ENCODE results near the gene TEX53.

Gene TEX53

DNA sequence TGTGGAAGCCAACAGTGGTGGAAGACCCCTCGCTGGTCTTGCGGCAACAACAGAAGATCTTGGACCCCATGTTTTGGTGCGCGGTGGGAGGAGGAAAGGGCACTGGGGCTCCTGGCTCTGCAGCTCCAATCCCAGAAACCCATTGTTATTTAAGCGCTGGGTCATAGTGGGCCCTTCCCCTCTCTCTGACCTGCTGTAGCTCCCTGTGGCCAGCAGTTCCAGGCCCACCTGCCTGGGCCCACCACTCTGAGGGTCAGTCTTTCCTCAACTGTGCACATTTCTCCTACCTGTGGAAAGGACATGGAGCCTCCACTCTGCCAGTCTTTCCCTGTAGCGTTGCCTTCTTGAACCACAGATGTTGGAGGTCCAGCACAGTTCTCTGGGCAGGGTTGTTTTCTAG, at the start of gene TEX53:
TSS of gene TEX53 (minus strand) at position 101 of the 400 bp plus-strand sequence. CDS start at position 70, 31 bp downstream.
- no peak for DNase-seq (ENCODE audit: low read depth in 2 of 2)

DNA sequence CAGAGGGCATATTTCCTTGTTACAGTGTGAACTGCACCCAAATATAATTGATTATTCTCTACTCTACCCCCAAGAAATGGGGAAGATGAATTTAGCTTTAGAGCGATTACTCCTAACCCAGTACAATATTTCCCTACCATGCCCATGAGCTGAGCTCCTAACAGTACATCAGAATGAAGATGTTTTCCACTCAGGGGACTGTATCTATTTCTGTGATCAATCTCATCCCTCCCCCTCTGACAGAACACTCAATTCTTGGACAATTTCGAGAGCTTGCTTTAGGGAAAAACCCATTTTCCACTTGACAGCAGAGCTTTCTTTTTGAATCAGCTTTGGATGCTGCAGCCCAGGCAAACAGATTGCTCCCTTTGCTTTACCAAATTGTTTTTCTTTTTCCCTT, 49.1 kb upstream of the TEX53 start:
- no peak for DNase-seq (ENCODE audit: low read depth in 2 of 2)

DNA sequence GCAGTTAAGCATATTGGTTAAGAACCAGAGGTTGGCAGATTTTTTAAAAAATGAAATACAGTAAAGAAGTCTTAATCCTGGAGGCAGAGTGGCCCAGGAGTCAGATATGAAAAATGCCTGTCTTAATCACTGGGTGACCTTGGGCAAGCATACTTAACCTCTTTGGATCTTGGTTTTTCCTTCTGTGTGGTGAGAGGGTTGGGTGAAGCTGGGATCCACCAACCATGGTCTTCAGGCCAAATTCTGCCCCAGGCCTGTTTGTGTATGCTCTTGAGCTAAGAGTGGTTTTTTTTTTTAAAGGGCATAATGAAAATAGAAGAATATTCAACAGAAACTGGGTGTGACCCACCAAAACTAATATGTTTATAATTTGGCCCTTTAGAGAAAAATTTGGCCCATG, 44.4 kb upstream of the TEX53 start:
- no peak for DNase-seq (ENCODE audit: low read depth in 2 of 2)

DNA sequence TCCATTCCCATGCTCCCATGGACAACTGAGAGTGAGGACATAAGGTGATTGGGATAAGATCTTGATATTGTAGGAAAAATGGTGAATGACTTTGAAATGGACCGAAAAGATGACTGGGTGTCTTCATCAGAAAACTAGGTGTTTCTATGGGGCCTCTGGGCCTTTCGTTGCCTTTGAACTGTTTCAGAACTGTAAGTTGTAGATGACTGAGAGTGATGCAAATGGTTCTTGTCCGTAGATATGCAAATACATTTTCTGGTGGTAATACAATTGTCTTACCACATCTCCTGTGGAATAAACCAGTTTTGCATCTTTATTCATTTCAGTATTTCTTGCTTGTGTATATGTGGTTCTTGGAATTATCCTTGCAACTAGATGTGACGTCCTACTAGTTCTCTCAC, 40.3 kb upstream of the TEX53 start:
- DNase-seq (ENCODE audit: low read depth in 2 of 2) = no peak

DNA sequence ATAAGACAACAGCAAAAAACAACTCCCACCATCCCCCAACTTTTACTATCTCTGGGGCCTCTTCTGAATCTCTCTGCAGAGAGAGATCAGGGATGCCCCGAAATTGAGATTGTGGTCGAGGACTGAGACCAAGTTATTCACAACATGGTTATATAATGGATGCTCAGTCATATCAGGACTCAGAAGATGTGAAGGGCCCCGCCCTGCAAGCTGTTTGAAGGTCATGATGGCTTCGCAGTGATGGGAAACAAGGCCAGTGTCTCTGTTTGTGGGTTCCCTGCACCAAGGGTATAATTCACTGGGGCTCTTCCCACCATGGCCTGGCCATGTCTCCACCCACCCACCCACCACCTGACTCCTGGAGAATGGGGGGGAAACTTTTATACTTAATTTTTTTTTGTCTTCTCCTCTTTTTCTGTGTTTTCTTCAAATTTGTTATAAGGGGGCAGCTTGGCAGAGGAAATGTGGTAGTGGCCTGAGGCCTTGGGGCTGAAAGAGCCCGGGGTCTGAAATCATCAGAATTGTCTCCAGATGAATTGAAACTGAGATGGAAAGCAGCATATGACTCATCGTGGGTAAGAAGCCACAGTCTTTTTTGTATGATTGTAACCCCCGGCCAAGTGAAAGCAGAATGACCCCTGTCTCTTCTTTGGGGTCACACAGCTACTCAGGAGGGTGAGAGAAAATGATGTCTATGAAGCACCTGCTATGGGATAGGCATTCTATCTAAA, 39.4 kb upstream of the TEX53 start:
- no peak for DNase-seq (ENCODE audit: low read depth in 2 of 2)

DNA sequence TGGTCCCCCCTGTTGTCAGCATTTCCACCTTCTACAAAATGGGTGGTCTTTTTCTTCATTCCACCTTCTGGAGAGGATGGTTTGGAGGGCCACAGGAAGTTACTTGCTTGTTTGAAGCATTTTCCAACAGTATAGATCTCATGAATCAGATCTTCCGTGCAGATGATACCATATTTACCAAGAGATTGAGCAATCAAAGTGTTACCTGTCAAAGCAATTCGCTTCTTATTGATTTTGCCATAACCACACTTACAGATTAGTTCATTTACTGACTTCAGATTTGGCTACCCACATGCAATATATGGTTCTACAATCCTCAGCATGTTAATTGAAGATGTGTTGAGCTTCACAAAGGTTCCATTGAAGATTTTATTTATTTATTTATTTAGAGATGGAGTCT, 38.3 kb upstream of the TEX53 start:
- DNase-seq (ENCODE audit: low read depth in 2 of 2) = no peak

DNA sequence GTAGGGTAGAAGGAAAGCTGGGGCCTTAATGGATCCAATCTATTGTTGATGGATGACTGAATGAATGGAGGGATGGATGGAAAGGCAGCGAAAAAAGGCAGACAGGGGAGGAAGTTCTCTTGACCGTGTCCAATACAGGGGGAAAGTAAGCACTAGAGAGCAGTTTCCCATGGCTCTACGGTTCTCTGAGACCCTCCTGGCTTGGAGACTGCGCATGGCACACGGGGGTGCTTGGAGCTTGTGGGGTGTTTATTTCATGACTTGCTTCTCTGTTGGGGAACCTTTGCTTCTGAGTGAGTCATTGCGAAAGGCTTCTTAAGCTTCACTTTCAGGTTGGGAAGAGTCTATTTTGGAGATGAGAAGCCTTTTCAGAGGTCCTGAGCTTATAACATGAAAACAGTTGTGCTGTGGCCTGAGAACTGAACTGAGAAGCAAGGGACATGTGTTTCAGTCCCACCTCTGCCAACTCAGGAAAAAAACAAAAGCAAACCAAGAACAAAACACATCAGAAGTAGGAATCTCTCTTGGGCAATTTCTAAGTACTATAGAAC, 37.2 kb upstream of the TEX53 start:
- DNase-seq (ENCODE audit: low read depth in 2 of 2) = no peak

DNA sequence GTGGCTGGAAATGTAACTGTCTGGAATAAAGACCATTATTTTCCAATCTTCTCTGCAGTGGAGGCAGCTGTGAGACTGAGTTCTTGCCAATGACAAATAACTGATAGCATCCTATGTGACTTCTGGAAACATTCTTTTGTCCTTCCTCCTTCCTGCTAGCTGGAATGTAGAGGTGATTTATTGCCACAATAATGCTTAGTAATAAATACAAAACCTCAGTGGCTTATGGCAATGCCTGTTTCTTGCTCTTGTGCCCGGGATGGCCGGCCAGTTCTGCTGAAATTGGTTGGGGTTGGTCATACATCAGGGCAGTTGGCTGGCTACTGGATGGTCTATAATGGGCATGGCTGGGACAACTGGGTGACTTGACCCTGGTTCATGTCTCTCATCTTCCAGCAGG, 36.5 kb upstream of the TEX53 start:
- no peak for DNase-seq (ENCODE audit: low read depth in 2 of 2)

DNA sequence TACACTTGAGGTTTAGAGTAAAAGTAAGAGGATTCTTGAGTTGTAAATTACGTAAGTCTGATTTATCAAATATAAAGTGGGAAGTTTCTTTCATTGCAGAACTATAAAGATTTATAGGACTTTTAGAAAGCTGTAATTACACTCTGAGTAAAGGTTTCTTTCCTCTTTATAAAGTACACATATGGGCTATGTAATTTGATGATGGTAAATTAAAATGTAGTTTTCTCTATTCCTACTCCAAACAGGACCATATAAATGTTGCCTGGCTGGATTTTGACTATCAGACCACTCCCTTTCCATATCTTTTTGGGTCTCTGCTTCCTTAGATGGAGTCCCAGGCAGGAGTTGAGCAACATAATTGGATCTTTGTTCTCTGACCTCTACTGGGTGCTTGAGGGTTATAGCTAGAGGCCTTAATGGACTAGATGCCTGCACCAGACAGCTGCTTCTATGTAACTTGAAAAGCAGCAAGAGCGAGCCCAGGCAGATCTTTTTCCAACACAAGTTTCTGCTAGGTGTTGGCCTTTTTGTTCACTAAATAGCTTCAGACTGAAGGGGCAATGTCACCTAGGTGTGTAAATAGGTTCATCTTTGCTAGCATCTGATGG, 35.7 kb upstream of the TEX53 start:
- DNase-seq (ENCODE audit: low read depth in 2 of 2) = no peak

DNA sequence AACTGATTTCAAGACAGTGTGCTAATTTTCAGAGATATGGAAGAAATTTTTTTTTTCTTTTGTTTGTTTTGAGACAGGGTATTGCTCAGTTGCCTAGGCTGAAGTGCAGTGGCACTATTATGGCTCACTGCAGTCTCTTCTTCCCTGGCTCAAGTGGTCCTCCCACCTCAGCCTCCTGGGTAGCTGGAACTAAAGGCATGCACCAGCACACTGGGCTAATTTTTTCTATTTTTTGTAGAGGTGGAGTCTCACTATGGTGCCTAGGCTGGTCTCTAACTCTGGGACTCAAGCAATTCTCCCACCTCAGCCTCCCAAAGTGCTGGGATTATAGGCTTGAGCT, 34.3 kb upstream of the TEX53 start:
- DNase-seq (ENCODE audit: low read depth in 2 of 2) = no peak

DNA sequence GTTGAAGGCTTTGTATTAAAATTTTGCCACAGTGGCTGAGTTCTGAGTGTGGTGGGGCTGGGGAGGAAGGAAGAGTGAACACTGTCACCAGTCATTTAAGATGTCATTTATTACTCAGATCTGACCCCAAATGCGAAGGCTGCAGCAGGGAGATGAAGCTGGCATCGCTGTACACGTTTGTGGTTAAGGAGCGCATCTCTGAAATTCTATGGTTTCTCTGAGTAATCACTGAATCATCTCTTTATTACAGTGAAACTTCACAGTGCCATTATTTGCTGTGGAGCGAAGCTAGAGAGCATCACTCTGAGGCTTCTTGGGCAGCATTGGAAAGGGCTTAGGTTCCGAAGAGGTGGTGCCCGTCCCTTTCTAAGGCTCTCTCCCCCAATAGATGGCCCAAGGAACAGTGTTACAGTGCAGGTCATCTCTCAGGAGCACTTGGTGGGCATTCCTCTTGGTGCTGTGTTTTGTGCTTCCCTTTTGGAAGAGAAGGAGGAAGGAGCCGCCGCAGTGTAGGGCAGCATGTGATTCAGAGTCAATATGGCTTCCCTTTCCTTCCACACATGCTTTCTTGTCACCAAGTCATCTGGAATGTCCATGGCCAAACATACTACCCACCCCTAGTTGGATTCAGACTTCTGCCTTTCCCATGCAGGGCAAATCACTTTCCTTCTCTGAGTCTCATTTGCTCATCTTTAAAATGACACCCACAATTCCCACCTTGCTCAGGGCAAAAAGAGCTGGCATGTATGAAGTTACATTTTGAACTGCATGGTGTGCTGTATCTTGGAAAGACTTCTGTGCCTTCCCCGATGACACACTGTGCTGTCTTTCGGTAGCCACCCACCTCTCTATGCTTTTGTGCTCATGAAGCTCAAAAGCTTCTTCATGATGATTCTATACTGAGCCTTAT, 33.7 kb upstream of the TEX53 start:
- peak; percentile 30 to 62 for DNase-seq (ENCODE audit: low read depth in 2 of 2)

DNA sequence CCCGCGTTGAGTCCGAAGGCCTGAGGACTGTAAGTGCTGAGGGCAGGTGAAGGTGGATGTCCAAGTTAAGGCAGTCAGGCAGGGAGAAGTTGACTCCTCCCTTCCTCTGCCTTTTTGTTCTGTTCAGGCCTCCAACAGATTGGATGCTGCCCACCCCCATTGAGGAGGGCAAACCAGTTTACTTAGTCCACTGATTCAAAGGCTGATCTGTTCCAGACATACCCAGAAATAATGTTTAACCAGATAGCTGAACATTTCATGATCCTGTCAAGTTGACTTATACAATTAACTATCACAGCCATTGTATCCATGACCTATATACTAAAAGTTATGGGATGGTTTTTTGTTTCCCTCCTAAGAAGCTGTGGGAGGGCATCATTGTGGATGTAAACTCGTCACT, 32.7 kb upstream of the TEX53 start:
- DNase-seq (ENCODE audit: low read depth in 2 of 2) = no peak

DNA sequence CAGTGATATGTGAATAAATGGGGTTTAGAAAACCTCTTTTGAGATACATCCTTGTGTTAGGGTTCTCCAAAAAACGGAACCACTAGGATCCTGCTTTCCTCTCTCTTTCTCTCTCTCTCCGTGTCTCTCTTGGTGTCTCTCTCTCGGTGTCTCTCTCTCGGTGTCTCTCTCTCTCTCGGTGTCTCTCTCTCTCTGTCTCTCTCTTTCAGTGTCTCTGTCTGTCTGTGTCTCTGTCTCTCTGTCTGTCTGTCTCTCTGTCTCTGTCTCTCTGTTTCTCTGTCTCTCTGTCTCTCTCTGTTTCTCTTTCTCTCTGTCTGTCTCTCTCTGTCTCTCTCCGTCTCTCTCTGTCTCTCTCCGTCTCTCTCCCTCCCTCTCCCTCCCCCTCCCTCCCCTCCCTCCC, 32.2 kb upstream of the TEX53 start:
- DNase-seq (ENCODE audit: low read depth in 2 of 2) = no peak

DNA sequence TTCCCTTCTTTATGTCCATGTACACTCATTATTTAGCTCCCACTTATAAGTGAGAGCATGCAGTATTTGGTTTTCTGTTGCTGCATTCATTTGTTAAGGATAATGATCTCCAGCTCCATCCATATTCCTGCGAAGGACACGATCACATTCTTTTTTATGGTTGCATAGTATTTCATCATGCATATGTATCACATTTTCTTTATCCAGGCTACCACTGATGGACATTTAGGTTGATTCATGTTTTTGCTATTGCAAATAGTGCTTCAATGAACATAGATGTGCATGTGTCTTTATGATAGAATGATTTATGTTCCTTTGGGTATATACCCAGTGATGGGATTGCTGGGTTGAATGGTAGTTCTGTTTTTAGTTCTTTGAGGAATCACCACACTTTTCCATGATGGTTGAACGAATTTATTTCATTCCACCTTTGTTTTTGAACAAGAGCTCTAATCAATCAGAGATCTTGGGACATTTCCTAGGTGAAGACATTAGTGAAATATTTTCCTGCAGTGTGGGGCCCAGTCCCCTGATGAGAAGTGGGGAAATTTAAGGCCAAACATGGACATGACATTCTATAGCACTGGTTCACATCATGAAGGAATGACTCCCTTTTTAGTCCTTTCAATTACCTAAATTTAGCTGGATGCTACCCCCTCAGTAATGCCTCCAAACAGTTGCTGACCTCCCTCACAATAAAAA, 31.5 kb upstream of the TEX53 start:
- no peak for DNase-seq (ENCODE audit: low read depth in 2 of 2)

DNA sequence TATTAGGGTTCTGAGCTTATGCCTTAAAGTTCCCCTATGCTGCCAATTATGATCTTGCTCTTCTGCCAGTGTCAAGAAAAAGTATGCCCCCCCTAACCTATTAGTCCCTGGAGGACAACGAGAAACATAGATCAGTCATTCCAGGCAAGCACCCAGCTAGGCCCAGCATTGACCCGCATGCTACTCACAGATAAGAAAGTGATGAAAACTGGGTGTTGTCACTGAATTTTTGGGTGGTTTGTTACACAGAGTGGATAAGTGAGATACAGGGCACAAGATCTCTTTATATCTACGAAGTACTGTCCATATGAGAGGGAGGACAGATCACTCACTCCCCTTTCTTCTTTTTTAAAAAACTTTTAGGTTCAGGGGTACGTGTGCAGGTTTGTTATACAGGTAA, 30.8 kb upstream of the TEX53 start:
- no peak for DNase-seq (ENCODE audit: low read depth in 2 of 2)

DNA sequence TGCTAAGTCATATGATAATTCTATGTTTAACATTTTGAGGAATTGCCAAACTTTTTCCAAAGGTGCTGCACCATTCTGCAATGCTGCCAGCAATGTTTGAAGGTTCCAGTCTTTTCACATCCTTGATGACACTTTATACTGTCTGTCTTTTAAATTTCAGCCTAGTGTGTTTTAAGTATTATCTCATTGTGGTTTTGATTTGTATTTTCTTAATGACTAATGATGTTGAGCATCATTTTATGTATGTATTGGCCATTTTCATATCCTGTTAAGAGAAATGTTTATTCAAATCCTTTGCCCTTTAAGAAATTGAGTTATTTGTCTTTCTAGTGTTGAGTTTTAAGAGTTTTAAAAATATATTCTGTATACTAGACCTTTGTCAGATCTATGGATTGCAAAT, 29.4 kb upstream of the TEX53 start:
- no peak for DNase-seq (ENCODE audit: low read depth in 2 of 2)

DNA sequence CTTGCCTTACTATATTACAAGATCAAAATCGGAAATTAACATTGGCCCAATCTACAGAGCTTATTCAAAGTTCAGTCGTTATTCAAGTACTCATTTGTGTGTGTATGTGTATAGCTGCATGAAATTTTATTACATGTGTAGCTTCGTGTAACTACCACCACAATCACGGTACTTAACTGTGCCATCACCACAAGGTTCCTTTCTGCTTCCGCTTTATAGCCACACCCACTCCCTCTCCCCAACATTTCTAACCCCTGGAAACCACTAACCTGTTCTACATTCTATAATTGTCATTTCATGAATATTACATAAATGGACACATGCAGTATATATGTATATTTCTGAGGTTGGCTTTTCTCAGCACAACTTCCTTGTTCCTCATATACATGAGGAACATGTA, 28.3 kb upstream of the TEX53 start:
- DNase-seq (ENCODE audit: low read depth in 2 of 2) = no peak

DNA sequence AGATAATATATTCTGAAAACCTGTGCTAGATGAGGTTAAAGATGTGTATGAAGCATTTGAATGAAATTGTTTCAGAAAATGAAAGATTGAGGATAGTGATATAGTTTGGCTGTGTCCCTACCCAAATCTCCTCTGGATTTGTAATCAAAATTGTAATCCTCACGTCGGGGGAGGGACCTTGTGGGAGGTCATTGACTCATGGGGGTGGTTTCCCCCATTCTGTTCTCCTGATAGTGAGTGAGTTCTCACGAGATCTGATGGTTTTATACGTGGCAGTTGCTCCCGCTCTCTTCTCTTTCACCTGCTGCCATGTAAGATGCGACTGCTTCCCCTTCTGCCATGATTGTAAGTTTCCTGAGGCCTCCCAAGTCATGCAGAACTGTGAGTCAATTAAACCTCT, 26.4 kb upstream of the TEX53 start:
- no peak for DNase-seq (ENCODE audit: low read depth in 2 of 2)

DNA sequence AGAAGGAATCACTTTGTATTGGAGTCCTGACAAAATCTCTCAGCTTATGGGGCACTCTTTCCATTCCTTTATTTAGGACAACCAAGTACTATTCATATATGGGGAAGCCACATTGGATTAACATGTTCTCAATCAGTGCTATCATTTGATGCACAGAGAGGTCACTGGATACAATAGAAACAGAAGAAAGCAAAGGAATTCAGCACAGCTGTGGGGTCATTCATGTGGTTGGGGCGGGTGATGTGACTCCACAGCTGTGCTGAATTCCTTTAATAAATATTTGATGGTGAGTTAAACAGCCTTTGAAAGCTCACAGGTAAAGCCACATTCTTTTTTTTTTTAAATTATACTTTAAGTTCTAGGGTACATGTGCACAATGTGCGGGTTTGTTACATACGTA, 25.2 kb upstream of the TEX53 start:
- DNase-seq (ENCODE audit: low read depth in 2 of 2) = no peak

DNA sequence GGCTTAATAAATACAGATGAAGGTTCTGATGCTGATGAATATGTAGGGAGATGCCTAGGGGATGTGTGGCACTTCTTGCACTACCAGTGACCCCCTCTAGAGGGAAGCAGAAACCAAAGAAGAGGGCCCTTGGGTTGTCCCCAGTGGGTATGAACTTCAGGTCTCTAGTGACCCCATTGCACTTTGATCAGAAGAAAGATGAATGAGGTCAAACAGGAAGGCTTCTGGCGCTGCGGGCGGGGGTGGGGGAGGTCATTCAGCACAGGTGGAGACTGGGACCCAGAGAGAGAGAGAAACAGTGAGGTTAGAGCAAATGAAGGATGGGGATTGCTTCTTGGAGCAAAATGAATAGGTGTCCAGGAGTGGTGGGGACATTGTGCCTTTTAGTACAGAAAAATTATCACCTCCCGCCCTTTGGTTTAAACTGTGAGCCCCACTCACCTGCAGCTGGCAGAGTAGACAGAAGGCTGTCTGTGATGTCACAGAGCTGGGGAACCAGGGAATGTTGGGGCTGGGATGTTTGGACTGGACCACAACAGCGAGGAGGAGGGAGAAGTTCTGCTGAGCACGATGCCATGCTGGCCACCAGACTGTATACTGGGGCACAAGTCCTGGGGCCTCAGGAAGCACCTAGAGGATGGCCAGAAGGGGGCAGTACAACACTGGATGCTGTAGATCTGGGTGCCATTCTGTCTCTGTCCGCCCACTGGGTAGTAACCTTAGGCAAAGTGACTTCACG, 24.2 kb upstream of the TEX53 start, which contains the start of gene TEX48:
TSS of gene TEX48 (minus strand) at position 599 of the 739 bp plus-strand sequence. CDS start 10,469 bp downstream, outside the sequence.
- peak; percentile 56 to 68 for DNase-seq (ENCODE audit: low read depth in 2 of 2)
